Panc1 (cell line): Measurements from ENCODE around the gene FRMD8.

Experiments used
- SIN3A ChIP-seq: IDR thresholded peaks from 2 replicates; pipeline ENCODE4 v1.6.1; 2012; ENCODE audit warnings: low read depth, mild to moderate bottlenecking, low read length, moderate library complexity, borderline replicate concordance; ENCODE audit not compliant: insufficient read depth
- TF ChIP-seq, protein P1 (sequence below): fragments of 450-650 bp; IDR thresholded peaks from 2 replicates; pipeline ENCODE4 v1.5.1; 2017; ENCODE audit warnings: mild to moderate bottlenecking

DNA sequence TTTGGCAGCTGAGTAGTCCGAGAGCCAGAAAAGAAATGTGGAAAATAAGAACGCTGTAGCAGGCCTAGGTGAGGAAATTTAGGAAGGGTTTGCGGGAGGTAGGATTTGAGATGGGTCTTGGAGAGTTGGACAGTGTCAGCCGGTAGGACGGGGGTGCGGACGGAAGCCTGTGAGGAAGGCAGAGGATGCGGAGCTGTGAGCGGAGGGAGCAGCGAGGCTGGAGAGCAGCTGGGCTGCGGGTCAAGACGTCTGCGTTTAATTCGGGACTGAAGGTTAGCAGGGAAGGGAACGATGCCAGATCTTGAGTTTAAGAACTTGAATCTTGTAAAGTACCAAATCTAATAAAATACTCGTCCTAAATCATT, 32.6 kb upstream of the FRMD8 start:
- TF ChIP-seq, protein P1, sequence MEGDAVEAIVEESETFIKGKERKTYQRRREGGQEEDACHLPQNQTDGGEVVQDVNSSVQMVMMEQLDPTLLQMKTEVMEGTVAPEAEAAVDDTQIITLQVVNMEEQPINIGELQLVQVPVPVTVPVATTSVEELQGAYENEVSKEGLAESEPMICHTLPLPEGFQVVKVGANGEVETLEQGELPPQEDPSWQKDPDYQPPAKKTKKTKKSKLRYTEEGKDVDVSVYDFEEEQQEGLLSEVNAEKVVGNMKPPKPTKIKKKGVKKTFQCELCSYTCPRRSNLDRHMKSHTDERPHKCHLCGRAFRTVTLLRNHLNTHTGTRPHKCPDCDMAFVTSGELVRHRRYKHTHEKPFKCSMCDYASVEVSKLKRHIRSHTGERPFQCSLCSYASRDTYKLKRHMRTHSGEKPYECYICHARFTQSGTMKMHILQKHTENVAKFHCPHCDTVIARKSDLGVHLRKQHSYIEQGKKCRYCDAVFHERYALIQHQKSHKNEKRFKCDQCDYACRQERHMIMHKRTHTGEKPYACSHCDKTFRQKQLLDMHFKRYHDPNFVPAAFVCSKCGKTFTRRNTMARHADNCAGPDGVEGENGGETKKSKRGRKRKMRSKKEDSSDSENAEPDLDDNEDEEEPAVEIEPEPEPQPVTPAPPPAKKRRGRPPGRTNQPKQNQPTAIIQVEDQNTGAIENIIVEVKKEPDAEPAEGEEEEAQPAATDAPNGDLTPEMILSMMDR: no peak
- no peak for TF ChIP-seq SIN3A
